ENCODE data around the gene SVIL. TPM values are rescaled to one million over a fixed set of nuclear protein-coding genes. Genes with fewer than 3 reads are reported as not detected.
"Not testable (repeated sequence)": the region's sequence is repeated elsewhere in the genome, so short reads cannot be mapped to it uniquely, and the experiment has no call there.

SVIL gene
- polyA plus RNA-seq, 4 donors = 39.4 to 44.2 (median 43.6) TPM

- DNase-seq (ENCODE audit: low read depth in 4 of 4, low spot score in 3 of 4) = no peak
Observed at GRCh38 chr10:29472301-29473086, 162.3 kb downstream of the SVIL start.

- no peak for DNase-seq (ENCODE audit: low read depth in 4 of 4, low spot score in 3 of 4)
Observed at GRCh38 chr10:29471544-29471859, 163.3 kb downstream of the SVIL start.

GRCh38 chr10:29470843-29471543, 163.8 kb downstream of the SVIL start:
- no peak for DNase-seq (ENCODE audit: low read depth in 4 of 4, low spot score in 3 of 4)

- no peak for DNase-seq (ENCODE audit: low read depth in 4 of 4, low spot score in 3 of 4)
Observed at GRCh38 chr10:29470355-29470705, 164.4 kb downstream of the SVIL start.

- DNase-seq (ENCODE audit: low read depth in 4 of 4, low spot score in 3 of 4) = no peak
Observed at GRCh38 chr10:29469481-29470354, 165.1 kb downstream of the SVIL start.

GRCh38 chr10:29465384-29465783, 169.4 kb downstream of the SVIL start:
- no peak for DNase-seq (ENCODE audit: low read depth in 4 of 4, low spot score in 3 of 4)

GRCh38 chr10:29464671-29465171, 170.1 kb downstream of the SVIL start:
- DNase-seq (ENCODE audit: low read depth in 4 of 4, low spot score in 3 of 4) = not testable (repeated sequence)

- no peak for DNase-seq (ENCODE audit: low read depth in 4 of 4, low spot score in 3 of 4)
Observed at GRCh38 chr10:29461042-29461441, 173.7 kb downstream of the SVIL start.

GRCh38 chr10:29458190-29458589, 176.6 kb downstream of the SVIL start:
- DNase-seq (ENCODE audit: low read depth in 4 of 4, low spot score in 3 of 4) = not testable (repeated sequence)

GRCh38 chr10:29455095-29455494, 179.7 kb downstream of the SVIL start:
- DNase-seq (ENCODE audit: low read depth in 4 of 4, low spot score in 3 of 4) = no peak

- DNase-seq (ENCODE audit: low read depth in 4 of 4, low spot score in 3 of 4) = no peak
Observed at GRCh38 chr10:29454250-29454649, 180.5 kb downstream of the SVIL start.

- DNase-seq (ENCODE audit: low read depth in 4 of 4, low spot score in 3 of 4) = no peak
Observed at GRCh38 chr10:29452546-29452945, 182.2 kb downstream of the SVIL start.

- DNase-seq (ENCODE audit: low read depth in 4 of 4, low spot score in 3 of 4) = no peak
Observed at GRCh38 chr10:29451946-29452345, 182.8 kb downstream of the SVIL start.

- no peak for DNase-seq (ENCODE audit: low read depth in 4 of 4, low spot score in 3 of 4)
Observed at GRCh38 chr10:29450405-29450804, 184.4 kb downstream of the SVIL start.

- DNase-seq (ENCODE audit: low read depth in 4 of 4, low spot score in 3 of 4) = peak; percentile 25 to 53 (median 44)
Observed at GRCh38 chr10:29448756-29449592, 185.8 kb downstream of the SVIL start.

- no peak for DNase-seq (ENCODE audit: low read depth in 4 of 4, low spot score in 3 of 4)
Observed at GRCh38 chr10:29448125-29448524, 186.6 kb downstream of the SVIL start.

- no peak for DNase-seq (ENCODE audit: low read depth in 4 of 4, low spot score in 3 of 4)
Observed at GRCh38 chr10:29446327-29446726, 188.4 kb downstream of the SVIL start.

GRCh38 chr10:29443745-29444523, 190.8 kb downstream of the SVIL start:
- DNase-seq (ENCODE audit: low read depth in 4 of 4, low spot score in 3 of 4) = no peak

- no peak for DNase-seq (ENCODE audit: low read depth in 4 of 4, low spot score in 3 of 4)
Observed at GRCh38 chr10:29440981-29441380, 193.8 kb downstream of the SVIL start.

All from left renal pelvis (tissue), 4 donors.